Small intestine (tissue), 7 donors: ENCODE results near the gene TRIM36. TPM values are rescaled to one million over a fixed set of nuclear protein-coding genes. Genes with fewer than 3 reads are reported as not detected.

Experiments used
- DNase-seq, 2 donors: peaks; one replicate each; pipeline versions ENCODE4 v3.0.0 to v3.0.0-alpha.2; 2013
- FAIRE-seq: peaks from 2 replicates; lab custom pipeline; 2012; peaks lifted over from hg19 to GRCh38; lab: Jason Lieb, UNC
- H3K27ac ChIP-seq, 3 donors: one replicate each; pipeline ENCODE4 v1.5.1; 2013; ENCODE audit warnings: low read length in 2 of 3, mild to moderate bottlenecking in 2 of 3, control low read depth in 1 of 3, inconsistent platforms in 1 of 3, low read depth in 1 of 3, moderate library complexity in 1 of 3
- H3K27me3 ChIP-seq, 3 donors: one replicate each; pipeline ENCODE4 v1.6.1; 2013; ENCODE audit warnings: low read length in 3 of 3, inconsistent platforms in 1 of 3; ENCODE audit not compliant: control insufficient read depth in 3 of 3, insufficient read depth in 3 of 3
- H3K36me3 ChIP-seq, 3 donors: one replicate each; pipeline ENCODE4 v1.6.1; 2013; ENCODE audit warnings: low read length in 3 of 3, inconsistent platforms in 1 of 3, low read depth in 1 of 3, mild to moderate bottlenecking in 1 of 3, moderate library complexity in 1 of 3; ENCODE audit not compliant: control insufficient read depth in 3 of 3, insufficient read depth in 2 of 3
- H3K4me1 ChIP-seq, 3 donors: one replicate each; pipeline ENCODE4 v1.6.1; 2013; ENCODE audit warnings: low read length in 2 of 3, inconsistent platforms in 1 of 3, low read depth in 1 of 3, mild to moderate bottlenecking in 1 of 3, moderate library complexity in 1 of 3; ENCODE audit not compliant: control insufficient read depth in 3 of 3, insufficient read depth in 2 of 3
- H3K4me3 ChIP-seq, 3 donors: one replicate each; pipeline ENCODE4 v1.5.1; 2013; ENCODE audit warnings: low read length in 3 of 3, control low read depth in 1 of 3, inconsistent platforms in 1 of 3, low read depth in 1 of 3, mild to moderate bottlenecking in 1 of 3, moderate library complexity in 1 of 3
- H3K9me3 ChIP-seq, 2 donors: one replicate each; pipeline ENCODE4 v1.6.1; 2013; ENCODE audit warnings: low read depth in 1 of 2, low read length in 1 of 2; ENCODE audit not compliant: control insufficient read depth in 2 of 2, insufficient read depth in 1 of 2
- whole genome bisulfite sequencing, 3 donors: extraction: QIAGEN DNeasy Blood & Tissue Kit; methylation state at CpG; one replicate each; pipeline ENCODE4 v1.1.7; 2013; 5-methylcytosine and 5-hydroxymethylcytosine counted together
- polyA plus RNA-seq, 4 donors: library from polyadenylated mRNA; stranded (reverse) in 3 of 4; unstranded in 1 of 4; fragments of 200-250 nt in 3 of 4; fragments of 120-200 nt in 1 of 4; gene quantifications; one replicate each; pipeline versions ENCODE4 v1.2.1 to v1.2.3, GENCODE V29; 2013
- donor health status: healthy with polysubstance abuse.
- donor health status: control.
- donor health status: control.
- donor health status: Bipolar disorder and iron deficiency.
- donor health status: healthy.

TRIM36 gene
- polyA plus RNA-seq, 4 donors, result 0.83 to 22.1 (median 10.4) TPM

GRCh38 chr5:115086473-115086872 lies 83.2 kb downstream of the TRIM36 start:
- Histone ChIP-seq H3K27me3 (peaks cover 0 to 5% (median 0%) of the 10 kb centered on the region in 3 donors), H3K27ac (no peak overlapping the region), H3K4me1 (no peaks in the 10 kb centered on the region), H3K36me3 (no peaks in the 10 kb centered on the region), H3K9me3 (no peaks in the 10 kb centered on the region), H3K4me3 (no peak overlapping the region)
- DNase-seq (no peak), FAIRE-seq (no peak)
- WGBS, 3 donors, result 47 to 55% (median 48%) methylated on average over 1 of the region's 1 CpG

GRCh38 chr5:115084246-115084793 lies 85.4 kb downstream of the TRIM36 start:
- WGBS, 3 donors, result 79 to 85% (median 85%) methylated on average over 7 of the region's 7 CpGs
- Histone ChIP-seq H3K4me3 (no peak overlapping the region), H3K36me3 (no peaks in the 10 kb centered on the region), H3K9me3 (no peaks in the 10 kb centered on the region), H3K4me1 (no peaks in the 10 kb centered on the region), H3K27ac (no peak overlapping the region), H3K27me3 (peaks cover 0 to 2% (median 0%) of the 10 kb centered on the region in 3 donors)
- FAIRE-seq (no peak), DNase-seq (no peak)

GRCh38 chr5:115079924-115080623 lies 89.6 kb downstream of the TRIM36 start:
- FAIRE-seq (no peak), DNase-seq (no peak)
- Histone ChIP-seq H3K4me1 (no peaks in the 10 kb centered on the region), H3K27ac (no peak overlapping the region), H3K9me3 (no peaks in the 10 kb centered on the region), H3K4me3 (no peak overlapping the region), H3K27me3 (no peaks in the 10 kb centered on the region), H3K36me3 (no peaks in the 10 kb centered on the region)
- WGBS, 3 donors, result 84 to 92% (median 85%) methylated on average over 2 of the region's 2 CpGs

Other genes starting within 250 kb of the TRIM36 start
- 10 to 100 TPM in 1 of 4 donors, 1 to 10 TPM in 3; 4.9 to 22.2 (median 5.9) TPM for gene PGGT1B, start 93.0 kb upstream of the TRIM36 start, polyA plus RNA-seq
- gene CCDC112, start 126.7 kb upstream of the TRIM36 start, polyA plus RNA-seq, result 1 to 10 TPM; 4.2 to 7.8 (median 6.0) TPM